Measurements from ENCODE around the gene CHRNA4. TPM values are rescaled to one million over a fixed set of nuclear protein-coding genes. Genes with fewer than 3 reads are reported as not detected.

CHRNA4 gene
- polyA plus RNA-seq, 1 of the 3 experiments (the other 2 are of a cell fraction), result not detected

- CTCF ChIA-PET, result interaction anchor here (1.2 to 7.2 kb wide), 5 partner anchors 14 to 87 kb away, joined by 3 to 73 read pairs (median 39); no protein-coding TSS in a partner anchor
- Histone ChIP-seq H3K79me2 (ENCODE audit: insufficient read depth) (no peaks in the 10 kb centered on the region), H3K27ac (ENCODE audit: low read depth in 2 of 2, low read length in 1 of 2) (no peak overlapping the region), H3K9me3 (no peaks in the 10 kb centered on the region), H3K4me2 (no peak overlapping the region), H3K9ac (no peak overlapping the region), H3K27me3 (ENCODE audit: insufficient read depth) (peaks cover 40% of the 10 kb centered on the region), H3K4me3 (ENCODE audit: low read depth in 2 of 2, low read length in 1 of 2) (no peak overlapping the region), H3K9me2 (no peaks in the 10 kb centered on the region), H3F3A (replicated peaks; ENCODE audit: insufficient read depth) (peaks cover 4% of the 10 kb centered on the region), H3K4me1 (ENCODE audit: control insufficient read depth in 1 of 2, insufficient read depth in 2 of 2, low read depth in 1 of 2, low read length in 1 of 2) (no peaks in the 10 kb centered on the region; a peak in 1 of 4 replicates), H2AFZ (ENCODE audit: low read depth) (no peak overlapping the region), H4K20me1 (ENCODE audit: insufficient read depth) (peaks cover 17% of the 10 kb centered on the region; the same call in 1 of the 2 replicates), H3K36me3 (replicated peaks in 1 of 2; ENCODE audit: control insufficient read depth in 1 of 2, insufficient read depth in 2 of 2, low read length in 1 of 2) (no peaks in the 10 kb centered on the region)
- WGBS (ENCODE audit: low lambda C conversion rate), result 29% methylated on average over 17 of the region's 17 CpGs
- no peak for DNase-seq
- TF ChIP-seq RFX5 (IDR thresholded peaks at IDR 0.05; ENCODE audit: low read length) (no peak), CTCF (IDR thresholded peaks at IDR 0.05) (peak; percentile 27)
- POLR2A ChIA-PET, result no interaction called here
Measured at GRCh38 chr20:63295422-63295821, 65.7 kb downstream of the CHRNA4 start.

GRCh38 chr20:63295018-63295417, 66.1 kb downstream of the CHRNA4 start:
- Histone ChIP-seq H3K9me2 (no peaks in the 10 kb centered on the region), H2AFZ (ENCODE audit: low read depth) (no peak overlapping the region), H3K27me3 (ENCODE audit: insufficient read depth) (peaks cover 37% of the 10 kb centered on the region), H3K36me3 (replicated peaks in 1 of 2; ENCODE audit: control insufficient read depth in 1 of 2, insufficient read depth in 2 of 2, low read length in 1 of 2) (no peaks in the 10 kb centered on the region), H3K9me3 (no peaks in the 10 kb centered on the region), H3K4me3 (ENCODE audit: low read depth in 2 of 2, low read length in 1 of 2) (no peak overlapping the region), H3K4me1 (ENCODE audit: control insufficient read depth in 1 of 2, insufficient read depth in 2 of 2, low read depth in 1 of 2, low read length in 1 of 2) (no peaks in the 10 kb centered on the region; a peak in 1 of 4 replicates), H4K20me1 (ENCODE audit: insufficient read depth) (peaks cover 17% of the 10 kb centered on the region; the same call in 1 of the 2 replicates), H3K9ac (no peak overlapping the region), H3K27ac (ENCODE audit: low read depth in 2 of 2, low read length in 1 of 2) (no peak overlapping the region), H3K79me2 (ENCODE audit: insufficient read depth) (no peaks in the 10 kb centered on the region), H3F3A (replicated peaks; ENCODE audit: insufficient read depth) (peaks cover 4% of the 10 kb centered on the region), H3K4me2 (no peak overlapping the region)
- DNase-seq, result no peak
- 58% methylated on average over 10 of the region's 19 CpGs for WGBS (ENCODE audit: low lambda C conversion rate)
- ChIA-PET POLR2A (no interaction called here), CTCF (interaction anchor here (0.8 to 7.2 kb wide), 9 partner anchors 7 to 87 kb away, joined by 3 to 73 read pairs (median 5); no protein-coding TSS in a partner anchor)
- TF ChIP-seq TEAD4 (IDR thresholded peaks at IDR 0.05; ENCODE audit: borderline replicate concordance, insufficient read depth), result no peak
- no peak for TF ChIP-seq EP300 (IDR thresholded peaks at IDR 0.05; ENCODE audit: borderline replicate concordance in 1 of 2, low read depth in 1 of 2, low read length in 1 of 2)
- TF ChIP-seq YY1 (IDR thresholded peaks at IDR 0.05; ENCODE audit: low read depth), result no peak

- Histone ChIP-seq H3K27ac (ENCODE audit: low read depth in 2 of 2, low read length in 1 of 2) (no peak overlapping the region), H2AFZ (ENCODE audit: low read depth) (no peak overlapping the region), H3K9me3 (no peaks in the 10 kb centered on the region), H3K4me2 (no peak overlapping the region), H3K79me2 (ENCODE audit: insufficient read depth) (no peaks in the 10 kb centered on the region), H3K9ac (no peak overlapping the region), H3F3A (replicated peaks; ENCODE audit: insufficient read depth) (peaks cover 4% of the 10 kb centered on the region), H3K9me2 (no peaks in the 10 kb centered on the region), H3K4me1 (ENCODE audit: control insufficient read depth in 1 of 2, insufficient read depth in 2 of 2, low read depth in 1 of 2, low read length in 1 of 2) (no peaks in the 10 kb centered on the region; a peak in 1 of 4 replicates), H3K27me3 (ENCODE audit: insufficient read depth) (peaks cover 37% of the 10 kb centered on the region), H3K4me3 (ENCODE audit: low read depth in 2 of 2, low read length in 1 of 2) (no peak overlapping the region), H3K36me3 (replicated peaks in 1 of 2; ENCODE audit: control insufficient read depth in 1 of 2, insufficient read depth in 2 of 2, low read length in 1 of 2) (peaks cover 0 to under 1% of the 10 kb centered on the region in 2 experiments), H4K20me1 (ENCODE audit: insufficient read depth) (peaks cover 19% of the 10 kb centered on the region; the same call in 1 of the 2 replicates)
- 69% methylated on average over 9 of the region's 12 CpGs for WGBS (ENCODE audit: low lambda C conversion rate)
- no peak for DNase-seq
- POLR2A ChIA-PET, result no interaction called here
- CTCF ChIA-PET, result interaction anchor here (0.8 to 7.2 kb wide), 9 partner anchors 8 to 88 kb away, joined by 3 to 73 read pairs (median 5); no protein-coding TSS in a partner anchor
- TF ChIP-seq MAX (IDR thresholded peaks at IDR 0.05; ENCODE audit: low read depth) (no peak), CHD2 (IDR thresholded peaks at IDR 0.05; ENCODE audit: low read length, partially characterized antibody) (no peak), POLR2AphosphoS5 (IDR thresholded peaks at IDR 0.05; ENCODE audit: low read depth, low read length) (no peak), NRF1 (IDR thresholded peaks at IDR 0.05; ENCODE audit: low read depth, low read length) (no peak), TAF1 (IDR thresholded peaks at IDR 0.05; ENCODE audit: borderline replicate concordance, low read depth, low read length) (no peak), EZH2phosphoT487 (IDR thresholded peaks at IDR 0.05; ENCODE audit: borderline replicate concordance, low read depth) (no peak), RCOR1 (IDR thresholded peaks at IDR 0.05; ENCODE audit: low read length) (no peak), CTCF (IDR thresholded peaks at IDR 0.05) (no peak), FOXM1 (IDR thresholded peaks at IDR 0.05; ENCODE audit: low read depth) (no peak), USF2 (IDR thresholded peaks at IDR 0.05; ENCODE audit: borderline replicate concordance, low read depth, low read length) (no peak), FOXJ3 (CRISPR knock-in tag; IDR thresholded peaks at IDR 0.05) (no peak), TCF12 (IDR thresholded peaks at IDR 0.05) (no peak), RFX5 (IDR thresholded peaks at IDR 0.05; ENCODE audit: low read length) (no peak)
Measured at GRCh38 chr20:63294536-63294900, 66.6 kb downstream of the CHRNA4 start.

Measured in SK-N-SH (cell line).